Endothelial cell of umbilical vein (primary cell): ENCODE measurements around the gene GIMAP2.

Experiments
- CTCF ChIP-seq, 2 donors: IDR thresholded peaks; 1 replicate in 1 of 2; 2 replicates in 1 of 2; pipeline ENCODE4 v1.5.1; 2011; ENCODE audit warnings: low read length in 2 of 2, mild to moderate bottlenecking in 2 of 2, moderate library complexity in 2 of 2, control low read depth in 1 of 2, inconsistent platforms in 1 of 2, low read depth in 1 of 2; ENCODE audit not compliant: insufficient read depth in 1 of 2; ENCODE audit errors: extremely low read depth in 1 of 2
- POLR2A ChIP-seq: IDR thresholded peaks from 2 replicates; pipeline ENCODE4 v1.6.1; 2012; ENCODE audit warnings: low read depth, mild to moderate bottlenecking, control low read depth, low read length

DNA sequence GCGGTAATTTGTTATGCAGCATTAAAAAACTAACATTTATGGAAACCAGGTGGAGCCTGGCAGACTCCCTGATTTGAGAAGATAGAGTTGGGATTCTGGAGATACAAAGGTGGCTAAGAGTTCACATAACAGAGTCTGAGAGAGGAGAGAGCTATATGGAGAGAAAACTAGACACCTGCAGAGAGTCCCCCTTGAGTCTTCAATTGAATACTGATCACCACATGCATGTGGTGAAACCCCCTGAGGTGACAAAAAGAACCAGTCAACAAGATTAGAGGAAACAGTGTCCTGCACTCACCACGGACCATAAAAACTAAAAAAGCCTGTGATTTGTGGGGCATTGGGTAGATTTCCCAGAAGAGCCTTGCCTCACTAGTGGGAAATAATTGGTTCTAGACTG is 10.1 kb downstream of the GIMAP2 start:
- TF ChIP-seq CTCF (IDR thresholded peaks at IDR 0.05; ENCODE audit: extremely low read depth in 1 of 2, insufficient read depth in 1 of 2, low read depth in 1 of 2, low read length in 2 of 2) (no peak), POLR2A (no peak)
